Breast epithelium (tissue), 4 donors: ENCODE results near the gene CLEC5A. TPM values are rescaled to one million over a fixed set of nuclear protein-coding genes. Genes with fewer than 3 reads are reported as not detected.

ENCODE experiments used
- DNase-seq, 2 donors: peaks; one replicate each; pipeline ENCODE4 v3.0.0-alpha.2; 2019; ENCODE audit warnings: low spot score in 2 of 2
- H3K27ac ChIP-seq, 2 donors: fragments of 200-600 bp; sonication (generic) in 1 of 2; one replicate each; pipeline ENCODE4 v1.5.1; 2016 to 2019; ENCODE audit warnings: mild to moderate bottlenecking in 1 of 2
- H3K27me3 ChIP-seq, 2 donors: fragments of 200-600 bp; sonication (generic) in 1 of 2; one replicate each; pipeline versions ENCODE4 v1.5.1 to v1.6.0; 2017 to 2019; ENCODE audit warnings: control low read depth in 1 of 2, mild to moderate bottlenecking in 1 of 2
- H3K36me3 ChIP-seq: fragments of 200-600 bp; one replicate; pipeline ENCODE4 v1.5.1; 2019
- H3K4me1 ChIP-seq, 2 donors: fragments of 200-600 bp; sonication (generic); one replicate each; pipeline ENCODE4 v1.5.1; 2016 to 2019; ENCODE audit warnings: control low read depth in 1 of 2
- H3K4me3 ChIP-seq, 3 donors: fragments of 200-600 bp; sonication (generic); 1 replicate in 2 of 3; 2 replicates in 1 of 3; pipeline ENCODE4 v1.5.1; 2016 to 2019; ENCODE audit warnings: mild to moderate bottlenecking in 3 of 3, moderate library complexity in 2 of 3
- H3K9me3 ChIP-seq, 2 donors: fragments of 200-600 bp; sonication (generic) in 1 of 2; one replicate each; pipeline ENCODE4 v1.5.1; 2016 to 2019; ENCODE audit warnings: control low read depth in 1 of 2
- POLR2A ChIP-seq: fragments of 450-650 bp; IDR thresholded peaks from one replicate; pipeline ENCODE4 v1.6.1; 2016; ENCODE audit warnings: antibody characterized with exemption, mild to moderate bottlenecking, moderate library complexity
- POLR2AphosphoS5 ChIP-seq, 3 donors: sonication (generic); formaldehyde crosslinking; IDR thresholded peaks; one replicate each; pipeline ENCODE4 v1.6.1; 2017; ENCODE audit warnings: antibody characterized with exemption in 3 of 3
- intact Hi-C: fragments of 100-400 bp; cut with DNase I; formaldehyde crosslinking; loops from one replicate; pipeline ENCODE4 v1.15.1; 2023; ENCODE audit warnings: low total_unique reads
- total RNA-seq, 3 donors: library from RNA; depleted of rRNA; stranded (reverse); fragments of >200 nt; gene quantifications; one replicate each; pipeline ENCODE4 v1.1.0, GENCODE V29; 2016
- TF ChIP-seq, protein P1 (sequence below), 3 donors: fragments of 450-650 bp; IDR thresholded peaks; one replicate each; pipeline ENCODE4 v1.5.1; 2016 to 2017; ENCODE audit warnings: antibody characterized with exemption in 3 of 3, mild to moderate bottlenecking in 3 of 3, moderate library complexity in 3 of 3

CLEC5A gene
- total RNA-seq, 3 donors from 2014 or later = 1.6 to 3.2 TPM; not detected in 1

DNA sequence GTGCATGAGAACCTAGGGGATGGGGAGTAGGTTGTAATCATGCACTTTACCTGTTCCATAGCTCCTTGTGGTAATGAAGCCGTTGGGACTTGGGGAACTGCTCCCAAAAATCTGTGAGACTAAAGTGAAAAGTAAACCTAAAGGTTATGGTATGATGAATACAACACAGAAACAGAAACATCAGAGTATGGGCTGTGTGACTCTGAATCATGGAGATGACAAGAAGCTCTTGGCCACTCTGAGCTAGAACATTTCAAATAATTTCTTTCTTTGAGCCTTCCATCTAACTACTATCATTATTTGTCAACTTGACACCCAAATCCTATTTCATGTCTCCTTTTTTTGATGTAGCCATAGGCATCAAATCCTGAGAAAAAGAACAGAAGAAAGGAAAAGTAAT, 2.9 kb downstream of the CLEC5A start:
- no peaks in the 10 kb centered on the region for H3K36me3 ChIP-seq
- H3K4me1 ChIP-seq = no peaks in the 10 kb centered on the region
- no peaks in the 10 kb centered on the region for H3K27me3 ChIP-seq
- H3K9me3 ChIP-seq = peaks cover 0 to 23% of the 10 kb centered on the region in 2 donors
- no peak overlapping the region for H3K4me3 ChIP-seq
- DNase-seq = no peak
- intact Hi-C loops = no loop called here
- no peak for TF ChIP-seq POLR2A
- TF ChIP-seq, protein P1, sequence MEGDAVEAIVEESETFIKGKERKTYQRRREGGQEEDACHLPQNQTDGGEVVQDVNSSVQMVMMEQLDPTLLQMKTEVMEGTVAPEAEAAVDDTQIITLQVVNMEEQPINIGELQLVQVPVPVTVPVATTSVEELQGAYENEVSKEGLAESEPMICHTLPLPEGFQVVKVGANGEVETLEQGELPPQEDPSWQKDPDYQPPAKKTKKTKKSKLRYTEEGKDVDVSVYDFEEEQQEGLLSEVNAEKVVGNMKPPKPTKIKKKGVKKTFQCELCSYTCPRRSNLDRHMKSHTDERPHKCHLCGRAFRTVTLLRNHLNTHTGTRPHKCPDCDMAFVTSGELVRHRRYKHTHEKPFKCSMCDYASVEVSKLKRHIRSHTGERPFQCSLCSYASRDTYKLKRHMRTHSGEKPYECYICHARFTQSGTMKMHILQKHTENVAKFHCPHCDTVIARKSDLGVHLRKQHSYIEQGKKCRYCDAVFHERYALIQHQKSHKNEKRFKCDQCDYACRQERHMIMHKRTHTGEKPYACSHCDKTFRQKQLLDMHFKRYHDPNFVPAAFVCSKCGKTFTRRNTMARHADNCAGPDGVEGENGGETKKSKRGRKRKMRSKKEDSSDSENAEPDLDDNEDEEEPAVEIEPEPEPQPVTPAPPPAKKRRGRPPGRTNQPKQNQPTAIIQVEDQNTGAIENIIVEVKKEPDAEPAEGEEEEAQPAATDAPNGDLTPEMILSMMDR (IDR thresholded peaks at IDR 0.05) = no peak
- TF ChIP-seq POLR2AphosphoS5 (IDR thresholded peaks at IDR 0.05) = no peak
- no peak overlapping the region for H3K27ac ChIP-seq

DNA sequence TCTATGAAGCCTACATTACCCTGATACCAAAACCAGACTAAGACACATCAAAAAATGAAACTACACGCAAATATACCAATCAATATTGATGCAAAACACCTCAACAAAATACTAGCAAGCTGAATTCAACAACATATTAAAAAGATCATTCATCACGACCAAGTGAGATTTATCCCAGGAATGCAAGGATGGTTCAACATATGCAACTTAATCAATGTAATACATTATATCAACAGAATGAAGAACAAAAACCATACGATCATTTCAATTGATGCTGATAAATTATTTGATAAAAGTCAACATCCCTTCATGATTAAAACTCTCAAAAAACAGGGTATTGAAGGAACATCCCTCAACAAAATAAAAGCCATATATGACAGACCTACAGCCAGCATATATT, 5.7 kb downstream of the CLEC5A start:
- TF ChIP-seq, protein P1 (IDR thresholded peaks at IDR 0.05) = no peak
- TF ChIP-seq POLR2AphosphoS5 (IDR thresholded peaks at IDR 0.05) = no peak
- TF ChIP-seq POLR2A = no peak
- Histone ChIP-seq H3K27ac (no peak overlapping the region), H3K4me1 (no peaks in the 10 kb centered on the region), H3K9me3 (peaks cover 0 to 28% of the 10 kb centered on the region in 2 donors), H3K36me3 (no peaks in the 10 kb centered on the region), H3K27me3 (no peaks in the 10 kb centered on the region), H3K4me3 (no peak overlapping the region)
- DNase-seq = no peak
- intact Hi-C loops = no loop called here

DNA sequence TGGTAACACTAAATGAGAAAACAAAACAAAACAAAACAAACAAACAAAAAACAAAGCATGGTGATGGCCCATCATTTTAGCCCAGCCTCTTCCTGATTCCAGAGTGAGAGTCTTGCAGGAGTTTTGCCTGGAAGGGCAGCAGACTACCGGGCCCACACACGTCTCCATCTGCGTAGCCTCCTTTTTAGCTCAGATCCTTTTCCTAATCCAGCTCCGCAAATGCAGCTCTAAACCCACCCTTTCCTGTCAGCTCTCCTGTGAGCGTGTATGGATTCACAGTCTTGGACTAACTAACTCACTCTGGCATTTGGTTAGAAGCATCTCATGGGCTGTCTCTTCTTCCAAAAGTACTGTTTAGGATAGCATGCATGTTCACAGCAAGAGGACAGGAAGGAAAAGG, 16.6 kb downstream of the CLEC5A start:
- intact Hi-C loops = no loop called here
- Histone ChIP-seq H3K27ac (no peak overlapping the region), H3K36me3 (no peaks in the 10 kb centered on the region), H3K27me3 (no peaks in the 10 kb centered on the region), H3K4me1 (no peaks in the 10 kb centered on the region), H3K9me3 (no peaks in the 10 kb centered on the region), H3K4me3 (no peak overlapping the region)
- DNase-seq = no peak
- TF ChIP-seq, protein P1 (IDR thresholded peaks at IDR 0.05) = no peak
- TF ChIP-seq POLR2AphosphoS5 (IDR thresholded peaks at IDR 0.05) = no peak
- no peak for TF ChIP-seq POLR2A

DNA sequence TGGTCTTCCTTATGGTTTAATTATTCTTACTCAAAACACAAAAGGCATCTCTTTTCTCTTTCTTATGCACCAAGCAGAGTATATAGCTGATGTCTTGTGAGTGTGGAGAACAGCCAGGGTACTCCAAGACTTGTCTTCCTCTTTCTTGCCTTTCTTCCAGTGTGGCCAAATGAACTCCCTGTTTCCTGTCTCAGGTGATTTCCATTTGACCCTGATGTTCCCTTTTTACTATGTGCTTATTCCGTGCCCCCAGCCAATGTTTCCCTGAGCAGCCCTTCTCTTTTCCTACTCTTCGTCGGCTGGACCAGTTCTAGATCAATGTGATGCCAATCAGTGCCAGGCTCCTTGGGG, 18.0 kb downstream of the CLEC5A start:
- no peak overlapping the region for H3K27ac ChIP-seq
- H3K4me3 ChIP-seq = no peak overlapping the region
- no peaks in the 10 kb centered on the region for H3K9me3 ChIP-seq
- intact Hi-C loops = no loop called here
- no peaks in the 10 kb centered on the region for H3K36me3 ChIP-seq
- H3K4me1 ChIP-seq = no peaks in the 10 kb centered on the region
- no peak for DNase-seq
- no peaks in the 10 kb centered on the region for H3K27me3 ChIP-seq
- TF ChIP-seq, protein P1 (IDR thresholded peaks at IDR 0.05) = no peak
- TF ChIP-seq POLR2AphosphoS5 (IDR thresholded peaks at IDR 0.05) = no peak
- no peak for TF ChIP-seq POLR2A

DNA sequence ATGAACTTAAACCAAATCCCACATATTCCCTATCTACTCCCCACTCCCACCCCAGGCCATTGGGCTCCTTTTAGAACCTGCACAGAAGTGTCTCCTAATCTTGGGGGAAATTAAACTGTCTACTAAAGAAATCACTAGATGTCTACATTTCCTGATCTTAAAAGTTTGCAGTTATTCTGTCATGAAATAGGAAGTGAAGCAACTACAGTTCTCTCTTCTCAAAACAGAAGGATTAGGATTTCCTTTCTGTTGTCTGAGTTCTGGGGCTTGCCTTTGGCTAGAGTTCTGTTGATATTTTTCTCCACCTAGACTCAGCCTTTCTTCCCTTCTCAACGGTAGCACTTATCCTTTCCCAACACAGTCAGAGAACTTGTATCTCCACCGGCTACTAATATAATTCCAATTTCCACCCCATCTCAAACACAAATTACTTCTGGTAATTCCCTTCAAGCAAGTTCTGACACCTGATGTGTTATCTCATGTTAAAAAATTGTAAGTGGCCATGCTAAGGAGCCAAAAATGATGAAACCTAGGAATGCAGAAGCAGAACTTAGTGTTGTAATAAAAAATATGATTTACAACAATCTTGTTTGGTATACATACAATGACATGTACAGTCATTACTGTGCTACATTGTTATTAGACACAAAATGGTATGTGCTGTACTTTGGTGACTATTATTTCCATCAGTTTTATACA, 18.5 kb downstream of the CLEC5A start:
- H3K4me3 ChIP-seq = no peak overlapping the region
- H3K36me3 ChIP-seq = no peaks in the 10 kb centered on the region
- H3K27ac ChIP-seq = no peak overlapping the region
- TF ChIP-seq, protein P1 (IDR thresholded peaks at IDR 0.05) = no peak
- TF ChIP-seq POLR2A (no peak), POLR2AphosphoS5 (IDR thresholded peaks at IDR 0.05) (no peak)
- no peaks in the 10 kb centered on the region for H3K27me3 ChIP-seq
- no peaks in the 10 kb centered on the region for H3K4me1 ChIP-seq
- H3K9me3 ChIP-seq = no peaks in the 10 kb centered on the region
- DNase-seq = no peak
- intact Hi-C loops = no loop called here
